Stimulated activated CD8-positive, alpha-beta memory T cell treated with anti-CD3 and anti-CD28 coated beads, Interleukin-12 subunit alpha, Interleukin-12 subunit beta, amount 100 ng/mL, for 1 hour (primary cell): ENCODE measurements around the gene ZBTB11.
"Not testable (repeated sequence)": the region's sequence is repeated elsewhere in the genome, so short reads cannot be mapped to it uniquely, and the experiment has no call there.

Source experiments
- DNase-seq: peaks from one replicate; pipeline ENCODE4 v3.0.0-alpha.2; 2020; ENCODE audit warnings: low read depth

ZBTB11 gene

GRCh38 chr3:101643861-101644613 lies 32.9 kb downstream of the ZBTB11 start:
- DNase-seq: peak; percentile 11

GRCh38 chr3:101643009-101643844 lies 33.7 kb downstream of the ZBTB11 start:
- DNase-seq: no peak

GRCh38 chr3:101642441-101642840 lies 34.5 kb downstream of the ZBTB11 start:
- DNase-seq: no peak

- DNase-seq: not testable (repeated sequence)
These were observed 35.4 kb downstream of the ZBTB11 start for GRCh38 chr3:101641397-101642115.

GRCh38 chr3:101640256-101640655 lies 36.7 kb downstream of the ZBTB11 start:
- DNase-seq: no peak

- no peak for DNase-seq
These were observed 37.5 kb downstream of the ZBTB11 start for GRCh38 chr3:101639280-101639963.

GRCh38 chr3:101638261-101638745 lies 38.6 kb downstream of the ZBTB11 start:
- DNase-seq: no peak

GRCh38 chr3:101637451-101637850 lies 39.5 kb downstream of the ZBTB11 start:
- DNase-seq: no peak

GRCh38 chr3:101635954-101636798 lies 40.8 kb downstream of the ZBTB11 start:
- peak; percentile 51 for DNase-seq

GRCh38 chr3:101635345-101635744 lies 41.6 kb downstream of the ZBTB11 start:
- DNase-seq: no peak

GRCh38 chr3:101634591-101635196 lies 42.2 kb downstream of the ZBTB11 start:
- no peak for DNase-seq

GRCh38 chr3:101633186-101633585 lies 43.7 kb downstream of the ZBTB11 start:
- no peak for DNase-seq

- DNase-seq: no peak
These were observed 44.3 kb downstream of the ZBTB11 start for GRCh38 chr3:101632586-101632985.

GRCh38 chr3:101631959-101632358 lies 45.0 kb downstream of the ZBTB11 start:
- not testable (repeated sequence) for DNase-seq

- DNase-seq: no peak
These were observed 45.7 kb downstream of the ZBTB11 start for GRCh38 chr3:101631098-101631796.

- no peak for DNase-seq
These were observed 47.7 kb downstream of the ZBTB11 start for GRCh38 chr3:101629219-101629618.

- no peak for DNase-seq
These were observed 51.1 kb downstream of the ZBTB11 start for GRCh38 chr3:101625879-101626278.

GRCh38 chr3:101624857-101625256 lies 52.1 kb downstream of the ZBTB11 start:
- no peak for DNase-seq

GRCh38 chr3:101623656-101624055 lies 53.3 kb downstream of the ZBTB11 start:
- no peak for DNase-seq

- DNase-seq: no peak
These were observed 57.2 kb downstream of the ZBTB11 start for GRCh38 chr3:101619734-101620133.
